T-helper 2 cell treated with Interferon-gamma antibody and Interleukin-4, amounts not matched to agents 100 ng/mL and 5 ng/mL, for 36 hours (primary cell): ENCODE results near the gene LRP1B. TPM values are rescaled to one million over a fixed set of nuclear protein-coding genes. Genes with fewer than 3 reads are reported as not detected.
"Not testable (repeated sequence)": the region's sequence is repeated elsewhere in the genome, so short reads cannot be mapped to it uniquely, and the experiment has no call there.

Experiments used
- intact Hi-C: fragments of 100-400 bp; cut with micrococcal nuclease; formaldehyde crosslinking; loops from one replicate; pipeline ENCODE4 v1.15.1; 2023
- total RNA-seq: library from RNA; stranded (reverse); gene quantifications from 2 replicates; pipeline ENCODE4 v1.2.3, GENCODE V29; 2022

LRP1B gene
- total RNA-seq, 1 donor from 2014 or later = not detected

- intact Hi-C loops = no loop called here
Observed at GRCh38 chr2:140502951-140503630, 1627.7 kb downstream of the LRP1B start.

DNA sequence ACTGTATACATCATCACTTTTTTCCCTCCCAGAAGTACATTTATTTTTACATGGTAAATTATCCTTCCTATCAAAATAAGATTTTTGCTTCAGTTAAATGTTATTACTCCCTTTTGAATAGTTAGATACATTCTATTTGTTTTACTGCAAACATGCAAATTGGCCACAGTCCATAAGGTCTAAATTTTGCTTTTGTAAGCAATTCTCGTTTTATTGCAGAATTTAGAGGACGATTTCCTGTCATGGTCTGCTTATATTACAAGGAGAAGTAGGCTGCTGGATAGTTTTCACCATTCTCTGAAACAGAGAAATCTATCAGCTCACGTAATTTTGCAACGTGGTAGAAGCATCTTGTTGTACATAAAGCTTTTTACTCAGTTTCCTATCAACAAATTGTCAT is 1632.5 kb downstream of the LRP1B start:
- intact Hi-C loops = no loop called here

DNA sequence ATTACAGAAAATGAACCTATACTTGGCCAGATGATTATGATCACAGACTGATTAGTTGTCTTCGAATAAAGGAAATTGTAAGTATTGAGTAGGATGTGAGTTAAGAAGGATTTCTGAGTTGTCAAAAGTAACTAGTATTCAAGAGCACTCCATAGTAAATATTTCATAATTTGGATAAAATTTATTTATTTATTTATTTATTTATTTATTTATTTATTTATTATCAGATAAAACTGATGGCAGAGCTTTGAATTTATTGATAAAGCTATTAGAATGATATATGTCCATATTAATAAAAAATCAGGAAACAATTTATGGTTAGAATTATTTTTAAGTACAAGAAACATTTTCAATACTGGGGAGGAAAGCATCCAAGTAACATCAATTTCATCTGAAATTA is 1634.1 kb downstream of the LRP1B start:
- intact Hi-C loops = no loop called here

DNA sequence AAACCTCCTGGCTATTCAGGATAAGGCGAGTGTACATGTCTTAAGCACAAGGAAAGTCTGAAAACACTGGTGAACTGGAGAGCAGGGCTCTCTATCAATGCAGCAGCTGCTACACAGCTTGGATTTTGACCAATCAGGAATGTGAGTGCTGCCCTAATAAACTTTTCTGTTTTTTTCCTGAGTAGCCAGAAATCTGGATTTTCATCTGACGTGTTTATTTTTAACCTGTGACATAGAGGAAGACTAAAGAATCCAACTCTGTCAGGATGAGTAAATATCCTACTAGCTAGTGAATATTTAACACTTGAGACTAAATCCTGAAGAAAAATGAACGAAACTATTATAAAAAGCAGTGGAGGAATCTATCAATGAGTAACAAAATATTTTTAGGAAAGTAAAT is 1638.9 kb downstream of the LRP1B start:
- intact Hi-C loops = no loop called here

GRCh38 chr2:140489193-140489592 is 1641.6 kb downstream of the LRP1B start:
- intact Hi-C loops = no loop called here

GRCh38 chr2:140481136-140481535 is 1649.7 kb downstream of the LRP1B start:
- intact Hi-C loops = no loop called here

DNA sequence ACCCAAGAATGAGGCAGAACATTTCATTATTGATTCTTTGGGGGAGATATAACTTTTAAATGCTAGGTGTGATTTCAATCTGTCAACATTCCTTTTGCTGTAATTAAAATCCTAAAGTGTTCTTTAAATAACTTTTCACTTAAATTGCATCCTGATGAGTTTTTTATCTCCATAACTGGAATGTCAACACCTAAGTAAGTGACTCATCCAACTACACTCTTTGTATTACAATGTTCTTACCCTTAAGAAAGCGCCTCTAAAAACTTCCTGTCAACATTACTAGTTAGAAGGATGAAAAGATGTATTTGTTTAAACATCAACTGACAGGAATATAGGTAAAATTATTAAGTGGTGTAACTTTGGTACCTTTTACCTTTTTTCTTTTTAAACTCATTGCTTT is 1657.0 kb downstream of the LRP1B start:
- intact Hi-C loops = no loop called here

DNA sequence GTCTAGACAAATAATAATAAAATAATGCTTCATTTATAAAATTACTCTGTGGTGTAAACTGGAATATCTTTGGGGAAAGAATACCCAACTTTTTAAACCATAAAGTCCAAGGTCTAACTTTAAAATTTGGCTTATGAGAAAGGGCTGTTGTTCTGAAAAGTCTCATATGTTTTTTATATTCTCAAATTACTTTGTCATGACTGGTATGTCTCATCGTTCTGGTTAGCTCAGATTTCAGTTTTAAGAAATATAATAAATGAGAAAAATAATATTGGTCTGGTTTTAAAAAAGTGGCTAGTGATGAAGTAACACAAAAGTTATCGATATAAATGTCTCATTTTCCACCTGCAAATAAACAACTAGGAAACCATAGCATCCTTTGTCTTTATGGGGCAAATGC is 1658.1 kb downstream of the LRP1B start:
- intact Hi-C loops = no loop called here

- intact Hi-C loops = no loop called here
Observed at GRCh38 chr2:140465301-140465700, 1665.5 kb downstream of the LRP1B start.

- intact Hi-C loops = no loop called here
Observed at GRCh38 chr2:140462990-140463389, 1667.8 kb downstream of the LRP1B start.

GRCh38 chr2:140457483-140457882 is 1673.3 kb downstream of the LRP1B start:
- intact Hi-C loops = no loop called here

- intact Hi-C loops = no loop called here
Observed at GRCh38 chr2:140455315-140455714, 1675.5 kb downstream of the LRP1B start.

DNA sequence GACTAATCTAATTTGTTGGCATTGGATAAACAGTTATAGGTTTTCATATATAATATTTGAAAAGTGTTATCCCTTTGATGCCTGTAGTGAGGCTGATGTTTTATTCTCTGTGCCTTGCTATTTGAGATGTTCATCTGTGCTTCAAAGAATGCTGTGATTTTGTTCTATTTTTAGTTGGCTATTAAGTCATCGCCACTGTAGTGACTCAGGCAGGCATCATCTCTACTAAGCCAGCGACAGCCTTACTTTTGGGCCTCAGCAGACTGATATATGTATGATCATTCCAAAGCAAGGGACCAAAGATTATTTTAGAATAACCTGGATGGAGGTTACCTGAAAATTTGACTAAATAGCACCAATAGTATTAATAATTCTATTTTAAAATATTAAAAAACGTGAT is 1676.1 kb downstream of the LRP1B start:
- intact Hi-C loops = no loop called here

- intact Hi-C loops = no loop called here
Observed at GRCh38 chr2:140451324-140451723, 1679.5 kb downstream of the LRP1B start.

GRCh38 chr2:140442319-140442718 is 1688.5 kb downstream of the LRP1B start:
- intact Hi-C loops = no loop called here

DNA sequence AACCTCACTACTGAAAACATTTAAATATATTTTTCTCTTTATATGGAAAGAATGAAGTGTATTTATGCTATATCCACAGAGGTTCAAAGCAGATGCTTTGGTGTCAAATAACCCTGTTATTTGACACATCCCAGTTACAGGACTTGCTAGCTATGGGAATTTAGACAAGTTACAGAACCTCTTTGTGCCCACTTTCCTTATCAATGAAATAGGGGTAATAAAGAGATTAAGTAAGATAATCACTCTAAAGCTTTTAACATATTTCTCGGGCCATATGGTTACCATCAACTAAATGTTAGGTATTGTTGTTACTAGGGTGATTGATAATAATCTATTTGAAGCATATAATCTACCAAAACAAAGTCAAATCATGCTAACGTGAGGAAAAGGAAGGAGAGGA is 1690.0 kb downstream of the LRP1B start:
- intact Hi-C loops = no loop called here

- intact Hi-C loops = no loop called here
Observed at GRCh38 chr2:140436936-140437335, 1693.9 kb downstream of the LRP1B start.

DNA sequence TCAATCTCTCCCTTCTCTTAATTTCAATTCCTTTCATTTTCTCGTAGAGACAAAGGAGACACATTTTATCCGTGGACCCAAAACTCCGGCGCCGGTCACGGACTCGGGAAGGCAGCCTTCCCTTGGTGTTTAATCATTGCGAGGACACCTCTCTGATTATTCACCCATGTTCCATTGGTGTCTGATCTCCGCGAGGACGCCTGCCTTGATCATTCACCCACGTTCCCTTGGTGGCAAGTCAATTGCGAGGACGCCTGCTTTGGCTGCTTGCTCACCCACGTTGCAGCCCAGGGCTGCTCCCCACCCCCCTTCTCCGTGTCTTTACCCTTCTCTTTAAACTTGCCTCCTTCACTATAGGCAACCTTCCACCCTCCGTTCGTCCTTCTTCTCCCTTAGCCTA is 1703.8 kb downstream of the LRP1B start:
- intact Hi-C loops = not testable (repeated sequence)

- intact Hi-C loops = no loop called here
Observed at GRCh38 chr2:140424471-140424870, 1706.3 kb downstream of the LRP1B start.

DNA sequence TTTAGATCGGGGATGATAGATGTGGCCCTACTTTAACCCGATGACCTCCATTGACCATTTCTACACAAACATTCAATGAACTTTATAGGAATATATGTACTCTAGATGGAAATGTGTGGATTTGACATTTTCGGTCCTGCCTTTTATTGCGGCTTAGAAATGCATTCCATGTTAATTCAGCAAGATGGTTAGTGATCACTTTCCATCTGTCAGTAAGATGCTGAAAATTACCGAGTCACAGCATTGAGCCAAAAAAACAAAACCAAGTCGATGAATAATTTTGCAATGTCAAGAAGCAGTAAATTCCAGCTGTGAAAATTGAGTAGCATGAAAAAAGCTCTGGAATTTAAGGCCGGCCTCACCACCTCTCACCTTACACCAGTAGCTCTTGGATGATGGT is 1708.1 kb downstream of the LRP1B start:
- intact Hi-C loops = no loop called here

- intact Hi-C loops = no loop called here
Observed at GRCh38 chr2:140417504-140417903, 1713.3 kb downstream of the LRP1B start.

DNA sequence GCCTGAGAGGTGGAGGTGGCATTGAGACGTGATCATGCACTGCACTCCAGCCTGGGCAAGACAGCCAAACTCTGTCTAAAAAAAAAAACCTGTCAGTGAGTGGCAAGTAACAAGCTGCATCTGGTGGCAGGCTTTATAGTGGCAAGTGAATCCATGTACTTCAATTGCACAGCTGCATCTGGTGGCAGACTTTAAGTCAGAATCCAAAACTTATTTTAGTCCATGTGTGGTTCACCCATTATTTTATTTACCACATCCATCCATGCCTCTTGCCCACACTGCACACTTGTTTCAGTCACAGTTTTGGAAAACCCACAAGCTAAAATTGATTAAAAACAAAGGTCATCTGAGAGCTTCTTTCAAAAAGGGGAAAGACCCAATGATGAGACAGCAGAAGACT is 1714.2 kb downstream of the LRP1B start:
- intact Hi-C loops = no loop called here

GRCh38 chr2:140415035-140415434 is 1715.8 kb downstream of the LRP1B start:
- intact Hi-C loops = not testable (repeated sequence)

GRCh38 chr2:140410695-140411094 is 1720.1 kb downstream of the LRP1B start:
- intact Hi-C loops = no loop called here
